A549 (cell line): ENCODE data around the gene SH3GL2. TPM values are rescaled to one million over a fixed set of nuclear protein-coding genes. Genes with fewer than 3 reads are reported as not detected.

Source experiments
- ATAC-seq, 2 experiments: fragments of 200-7000 bp in 1 of 2; fragments of >200 bp in 1 of 2; cut with Nextera tagmentation in 1 of 2; cut with Tn5 transposase in 1 of 2; 3 replicates each; pipeline versions ENCODE4 v1.8.0 to v1.9.1; 2018 to 2020; ENCODE audit warnings: mild to moderate bottlenecking in 1 of 2, moderate library complexity in 1 of 2
- CTCF ChIA-PET: fragments of 300-600 bp; sonication (Branson Sonifier 250); formaldehyde crosslinking; extraction: SDS; loops from one replicate; lab custom pipeline; 2021; ENCODE audit warnings: antibody characterized with exemption, inconsistent platforms; lab: Yijun Ruan, JAX
- POLR2A ChIA-PET: fragments of 350-600 bp; formaldehyde crosslinking; extraction: SDS; loops from one replicate; lab custom pipeline; 2021; ENCODE audit warnings: antibody characterized with exemption, inconsistent platforms; lab: Yijun Ruan, JAX
- DNase-seq, 2 experiments: peaks; one replicate each; pipeline versions ENCODE4 v3.0.0 to v3.0.0-alpha.2; 2011 to 2016; ENCODE audit warnings: low read depth in 1 of 2, low spot score in 1 of 2
- FAIRE-seq: peaks from 2 replicates; lab custom pipeline; 2011; peaks lifted over from hg19 to GRCh38; lab: Jason Lieb, UNC
- H3K27ac ChIP-seq, 2 experiments: fragments of >200 bp; sonication (Bioruptor Twin); formaldehyde crosslinking; 3 replicates each; pipeline ENCODE4 v1.5.1; 2016 to 2017
- H3K4me1 ChIP-seq: fragments of >200 bp; sonication (Bioruptor Twin); formaldehyde crosslinking; 3 replicates; pipeline ENCODE4 v1.6.1; 2016
- H3K4me2 ChIP-seq: fragments of >200 bp; sonication (Bioruptor Twin); formaldehyde crosslinking; 3 replicates; pipeline ENCODE4 v1.6.1; 2016
- H3K4me3 ChIP-seq: fragments of >200 bp; sonication (Bioruptor Twin); formaldehyde crosslinking; 3 replicates; pipeline ENCODE4 v1.5.1; 2016
- H3K9me3 ChIP-seq: fragments of >200 bp; sonication (Bioruptor Twin); formaldehyde crosslinking; 3 replicates; pipeline ENCODE4 v1.6.1; 2016
- BHLHE40 ChIP-seq: IDR thresholded peaks from 2 replicates; pipeline ENCODE4 v1.6.1; 2012; ENCODE audit warnings: low read depth, low read length, inconsistent platforms
- CBX2 ChIP-seq: fragments of 200-600 bp; sonication (generic); IDR thresholded peaks from 2 replicates; pipeline ENCODE4 v1.6.1; 2016; ENCODE audit warnings: low read depth, mild to moderate bottlenecking, borderline replicate concordance
- CEBPB ChIP-seq, 2 experiments: fragments of >200 bp in 1 of 2; sonication (Bioruptor Twin) in 1 of 2; formaldehyde crosslinking in 1 of 2; IDR thresholded peaks; 2 replicates each; pipeline ENCODE4 v1.6.1; 2012 to 2016
- EHF ChIP-seq: fragments of 250-450 bp; sonication (Bioruptor Pico); IDR thresholded peaks from 2 replicates; pipeline ENCODE4 v1.5.0; 2020; ENCODE audit warnings: mild to moderate bottlenecking
- EP300 ChIP-seq, 2 experiments: fragments of >200 bp; sonication (Bioruptor Twin); formaldehyde crosslinking; IDR thresholded peaks; 2 replicates in 1 of 2; 3 replicates in 1 of 2; pipeline ENCODE4 v1.6.1; 2016 to 2017
- FOXS1 ChIP-seq: fragments of 250-450 bp; sonication (Bioruptor Pico); IDR thresholded peaks from 2 replicates; pipeline ENCODE4 v1.5.0; 2020; ENCODE audit warnings: mild to moderate bottlenecking, moderate library complexity
- GATA3 ChIP-seq: IDR thresholded peaks from 2 replicates; pipeline ENCODE4 v1.6.1; 2012; ENCODE audit warnings: borderline replicate concordance
- HOXB13 ChIP-seq: fragments of 250-450 bp; sonication (Bioruptor Pico); IDR thresholded peaks from 2 replicates; pipeline ENCODE4 v1.5.0; 2020; ENCODE audit warnings: low read depth, mild to moderate bottlenecking, moderate library complexity
- HOXB5 ChIP-seq: fragments of 250-450 bp; sonication (Bioruptor Pico); IDR thresholded peaks from 2 replicates; pipeline ENCODE4 v1.5.0; 2020; ENCODE audit warnings: mild to moderate bottlenecking, moderate library complexity
- JUN ChIP-seq, 2 experiments: fragments of >200 bp; sonication (Bioruptor Twin); formaldehyde crosslinking; IDR thresholded peaks; 2 replicates in 1 of 2; 3 replicates in 1 of 2; pipeline ENCODE4 v1.6.1; 2016 to 2017
- NR3C1 ChIP-seq: fragments of >200 bp; sonication (Bioruptor Twin); formaldehyde crosslinking; IDR thresholded peaks from 3 replicates; pipeline ENCODE4 v1.6.1; 2017
- RAD21 ChIP-seq, 2 experiments: fragments of >200 bp in 1 of 2; sonication (Bioruptor Twin) in 1 of 2; formaldehyde crosslinking in 1 of 2; IDR thresholded peaks in 1 of 2; conservative IDR thresholded peaks in 1 of 2; 2 replicates in 1 of 2; 3 replicates in 1 of 2; pipeline ENCODE4 v1.6.1; 2012 to 2018; ENCODE audit warnings: inconsistent platforms in 1 of 2
- RARB ChIP-seq: fragments of 250-450 bp; sonication (Bioruptor Pico); IDR thresholded peaks from 2 replicates; pipeline ENCODE4 v1.8.0; 2021; ENCODE audit warnings: mild to moderate bottlenecking, moderate library complexity
- RNF2 ChIP-seq: fragments of 200-600 bp; sonication (generic); IDR thresholded peaks from 2 replicates; pipeline ENCODE4 v1.6.1; 2016; ENCODE audit warnings: low read depth, mild to moderate bottlenecking, antibody characterized with exemption, moderate library complexity, borderline replicate concordance
- SMC3 ChIP-seq: fragments of >200 bp; sonication (Bioruptor Twin); formaldehyde crosslinking; IDR thresholded peaks from 3 replicates; pipeline ENCODE4 v1.6.1; 2018; ENCODE audit warnings: inconsistent platforms
- SREBF2 ChIP-seq: fragments of 450-650 bp; IDR thresholded peaks from 2 replicates; pipeline ENCODE4 v1.6.1; 2014; ENCODE audit warnings: mild to moderate bottlenecking, moderate library complexity
- ZFP36 ChIP-seq: fragments of 450-650 bp; IDR thresholded peaks from 2 replicates; pipeline ENCODE4 v1.6.1; 2014; ENCODE audit warnings: borderline replicate concordance; ENCODE audit not compliant: partially characterized antibody
- ZNF302 ChIP-seq: fragments of 250-450 bp; sonication (Bioruptor Pico); IDR thresholded peaks from 2 replicates; pipeline ENCODE4 v1.9.0; 2021; ENCODE audit warnings: inconsistent platforms, mild to moderate bottlenecking, moderate library complexity
- ZSCAN20 ChIP-seq: fragments of 250-450 bp; sonication (Bioruptor Pico); IDR thresholded peaks from 2 replicates; pipeline ENCODE4 v1.8.0; 2022; ENCODE audit warnings: mild to moderate bottlenecking, moderate library complexity
- WGBS: methylation state at CpG from one replicate; pipeline ENCODE4 v1.1.6; 2017; ENCODE audit errors: missing lambda C conversion rate; 5-methylcytosine and 5-hydroxymethylcytosine counted together
- polyA plus RNA-seq, 4 experiments: library from polyadenylated mRNA; depleted of rRNA in 3 of 4; stranded (reverse); fragments of >200 nt; fragmentation: RNase III in 1 of 4; extraction: RNeasy Plus Mini Kit Qiagen cat#74134 plus additional on column Dnase treatment in 1 of 4; gene quantifications; 2 replicates in 3 of 4; 3 replicates in 1 of 4; pipeline ENCODE4 v1.2.3, GENCODE V29; 2011 to 2017
- TF ChIP-seq, protein P1 (sequence below): fragments of >200 bp; sonication (Bioruptor Twin); formaldehyde crosslinking; IDR thresholded peaks from 3 replicates; pipeline ENCODE4 v1.5.1; 2016

The SH3GL2 gene
- polyA plus RNA-seq, 2 of the 4 experiments (the other 2 are of a cell fraction), result 0.03 TPM

DNA sequence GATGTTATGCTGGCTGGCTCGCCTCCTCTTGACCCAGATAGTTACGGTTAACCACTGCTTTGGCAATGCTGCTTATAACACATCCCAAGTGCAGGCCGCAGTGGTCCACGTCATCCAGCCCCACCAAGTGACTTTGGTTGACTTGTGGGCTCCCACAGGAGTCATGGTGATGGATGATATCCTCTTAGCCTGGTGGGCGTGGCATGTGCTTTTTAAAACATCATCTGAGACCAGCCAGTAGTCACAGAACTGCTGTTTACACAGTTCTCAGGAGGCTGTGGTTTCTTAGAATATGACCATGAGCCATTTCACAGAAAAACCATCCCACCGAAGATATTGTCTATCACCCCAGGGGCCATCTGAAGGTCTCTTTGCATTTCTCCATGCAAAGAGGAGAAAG, 216.9 kb downstream of the SH3GL2 start:
- 25% methylated on average over 6 of the region's 6 CpGs for WGBS
- Histone ChIP-seq H3K4me2 (no peak overlapping the region), H3K27ac (no peak overlapping the region), H3K4me3 (no peak overlapping the region), H3K9me3 (no peaks in the 10 kb centered on the region), H3K4me1 (no peaks in the 10 kb centered on the region)
- POLR2A ChIA-PET, result no interaction called here
- TF ChIP-seq EHF (CRISPR knock-in tag) (no peak), CBX2 (no peak), ZSCAN20 (no peak), RARB (no peak), NR3C1 (no peak), SREBF2 (no peak), ZNF302 (CRISPR knock-in tag) (no peak)
- FAIRE-seq (no peak), DNase-seq (no peak), ATAC-seq (no peak)
- CTCF ChIA-PET, result interaction anchor here (2.0 to 3.1 kb wide), 3 partner anchors 8 to 1241 kb away, joined by 6 to 19 read pairs (median 9); no protein-coding TSS in a partner anchor

- FAIRE-seq (no peak), DNase-seq (no peak), ATAC-seq (no peak)
- Histone ChIP-seq H3K27ac (no peak overlapping the region), H3K4me3 (no peak overlapping the region), H3K4me2 (no peak overlapping the region), H3K4me1 (no peaks in the 10 kb centered on the region), H3K9me3 (no peaks in the 10 kb centered on the region)
- ChIA-PET CTCF (interaction anchor here (2.3 kb wide), 1 partner anchor 12 kb away, joined by 8 read pairs; no protein-coding TSS in a partner anchor), POLR2A (no interaction called here)
- 24% methylated on average over 2 of the region's 2 CpGs for WGBS
- TF ChIP-seq ZSCAN20, result no peak
- TF ChIP-seq BHLHE40, result no peak
- TF ChIP-seq ZFP36, result no peak
These were observed 220.5 kb downstream of the SH3GL2 start for GRCh38 chr9:17799369-17799768.

DNA sequence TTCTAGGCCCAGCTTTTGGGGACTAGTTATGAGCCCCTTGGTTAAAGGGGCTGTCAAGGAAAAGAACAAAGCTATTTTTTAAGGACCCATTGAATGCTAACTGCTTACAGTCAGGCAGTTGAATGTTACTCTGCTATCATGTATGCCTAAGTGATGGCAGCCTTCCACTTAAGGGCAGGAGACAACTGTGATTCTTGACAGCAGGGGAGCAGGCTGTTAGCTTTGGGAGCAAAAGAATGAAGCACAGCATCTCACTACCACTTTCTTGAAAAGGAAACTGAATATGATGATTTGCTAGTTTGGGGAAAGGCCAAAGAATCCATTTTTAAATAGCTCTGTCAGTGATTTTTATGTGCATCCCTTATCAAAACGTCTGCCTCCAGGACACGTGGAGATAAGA, 221.6 kb downstream of the SH3GL2 start:
- ATAC-seq (no peak), FAIRE-seq (no peak), DNase-seq (no peak)
- Histone ChIP-seq H3K27ac (no peak overlapping the region), H3K4me3 (no peak overlapping the region), H3K9me3 (no peaks in the 10 kb centered on the region), H3K4me1 (no peaks in the 10 kb centered on the region), H3K4me2 (no peak overlapping the region)
- ChIA-PET CTCF (interaction anchor here (1.2 to 3.0 kb wide), 6 partner anchors 8 to 1228 kb away, joined by 4 to 18 read pairs (median 8); no protein-coding TSS in a partner anchor), POLR2A (no interaction called here)
- no peak for TF ChIP-seq JUN (IDR thresholded peaks at IDR 0.05)
- TF ChIP-seq CEBPB (IDR thresholded peaks at IDR 0.05), result no peak
- no peak for TF ChIP-seq HOXB13
- no peak for TF ChIP-seq EP300 (IDR thresholded peaks at IDR 0.05)
- TF ChIP-seq FOXS1, result no peak
- 7% methylated on average over 2 of the region's 2 CpGs for WGBS

GRCh38 chr9:17802249-17802857, 223.5 kb downstream of the SH3GL2 start:
- TF ChIP-seq, protein P1, sequence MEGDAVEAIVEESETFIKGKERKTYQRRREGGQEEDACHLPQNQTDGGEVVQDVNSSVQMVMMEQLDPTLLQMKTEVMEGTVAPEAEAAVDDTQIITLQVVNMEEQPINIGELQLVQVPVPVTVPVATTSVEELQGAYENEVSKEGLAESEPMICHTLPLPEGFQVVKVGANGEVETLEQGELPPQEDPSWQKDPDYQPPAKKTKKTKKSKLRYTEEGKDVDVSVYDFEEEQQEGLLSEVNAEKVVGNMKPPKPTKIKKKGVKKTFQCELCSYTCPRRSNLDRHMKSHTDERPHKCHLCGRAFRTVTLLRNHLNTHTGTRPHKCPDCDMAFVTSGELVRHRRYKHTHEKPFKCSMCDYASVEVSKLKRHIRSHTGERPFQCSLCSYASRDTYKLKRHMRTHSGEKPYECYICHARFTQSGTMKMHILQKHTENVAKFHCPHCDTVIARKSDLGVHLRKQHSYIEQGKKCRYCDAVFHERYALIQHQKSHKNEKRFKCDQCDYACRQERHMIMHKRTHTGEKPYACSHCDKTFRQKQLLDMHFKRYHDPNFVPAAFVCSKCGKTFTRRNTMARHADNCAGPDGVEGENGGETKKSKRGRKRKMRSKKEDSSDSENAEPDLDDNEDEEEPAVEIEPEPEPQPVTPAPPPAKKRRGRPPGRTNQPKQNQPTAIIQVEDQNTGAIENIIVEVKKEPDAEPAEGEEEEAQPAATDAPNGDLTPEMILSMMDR, result peak; percentile 54
- peak; percentile 53 for TF ChIP-seq SMC3
- no peak for TF ChIP-seq GATA3
- no peak for TF ChIP-seq HOXB5
- TF ChIP-seq RAD21 (conservative IDR thresholded peaks at IDR 0.05 in 1 of 2, IDR thresholded peaks at IDR 0.05 in 1 of 2), result peak; percentile 39 to 51; a peak in 4 of 5 replicates
- TF ChIP-seq RNF2, result no peak
- ATAC-seq, result peak in 1 of 2 experiments; percentile 61; a peak in 1 of 6 replicates
- POLR2A ChIA-PET, result no interaction called here

More at GRCh38 chr9:17802249-17802857, 223.5 kb downstream of the SH3GL2 start:
- no peak overlapping the region for H3K27ac ChIP-seq
- CTCF ChIA-PET, result interaction anchor here (0.7 to 4.0 kb wide), 12 partner anchors 8 to 1226 kb away, joined by 3 to 19 read pairs (median 4); no protein-coding TSS in a partner anchor
- 14% methylated on average over 3 of the region's 3 CpGs for WGBS
- no peaks in the 10 kb centered on the region for H3K9me3 ChIP-seq
- FAIRE-seq (peak; percentile 65), DNase-seq (peak; percentile 4 to 10)
- no peaks in the 10 kb centered on the region for H3K4me1 ChIP-seq
- no peak overlapping the region for H3K4me2 ChIP-seq
- no peak overlapping the region for H3K4me3 ChIP-seq
